HG03460 (cell line): Measurements from ENCODE around the gene ATAD3A.
"Not testable (repeated sequence)": the region's sequence is repeated elsewhere in the genome, so short reads cannot be mapped to it uniquely, and the experiment has no call there.

Source experiments
- ATAC-seq: cut with Tn5 transposase; IDR thresholded peaks from one replicate; pipeline ENCODE4 v1.9.1; 2021; ENCODE audit not compliant: unreplicated experiment

The ATAD3A gene

DNA sequence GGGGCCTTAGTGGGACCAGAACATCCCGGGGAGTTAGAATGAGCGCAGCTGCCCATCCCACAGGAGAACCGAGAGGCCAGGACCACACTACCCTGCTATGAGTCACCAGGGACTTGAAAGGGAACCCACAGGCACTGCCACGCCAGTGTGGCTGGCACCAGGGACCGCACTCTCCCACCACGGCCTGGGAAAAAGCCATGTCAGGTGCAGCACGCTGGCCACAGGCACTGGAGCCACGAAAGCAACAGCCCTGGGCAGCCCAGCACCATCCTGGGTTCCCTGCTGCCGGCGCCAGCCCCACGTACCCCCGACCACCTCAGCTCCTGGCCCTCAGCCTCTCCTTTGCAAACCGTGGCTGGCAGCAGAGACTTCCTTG, 42.6 kb downstream of the ATAD3A start:
- no peak for ATAC-seq

DNA sequence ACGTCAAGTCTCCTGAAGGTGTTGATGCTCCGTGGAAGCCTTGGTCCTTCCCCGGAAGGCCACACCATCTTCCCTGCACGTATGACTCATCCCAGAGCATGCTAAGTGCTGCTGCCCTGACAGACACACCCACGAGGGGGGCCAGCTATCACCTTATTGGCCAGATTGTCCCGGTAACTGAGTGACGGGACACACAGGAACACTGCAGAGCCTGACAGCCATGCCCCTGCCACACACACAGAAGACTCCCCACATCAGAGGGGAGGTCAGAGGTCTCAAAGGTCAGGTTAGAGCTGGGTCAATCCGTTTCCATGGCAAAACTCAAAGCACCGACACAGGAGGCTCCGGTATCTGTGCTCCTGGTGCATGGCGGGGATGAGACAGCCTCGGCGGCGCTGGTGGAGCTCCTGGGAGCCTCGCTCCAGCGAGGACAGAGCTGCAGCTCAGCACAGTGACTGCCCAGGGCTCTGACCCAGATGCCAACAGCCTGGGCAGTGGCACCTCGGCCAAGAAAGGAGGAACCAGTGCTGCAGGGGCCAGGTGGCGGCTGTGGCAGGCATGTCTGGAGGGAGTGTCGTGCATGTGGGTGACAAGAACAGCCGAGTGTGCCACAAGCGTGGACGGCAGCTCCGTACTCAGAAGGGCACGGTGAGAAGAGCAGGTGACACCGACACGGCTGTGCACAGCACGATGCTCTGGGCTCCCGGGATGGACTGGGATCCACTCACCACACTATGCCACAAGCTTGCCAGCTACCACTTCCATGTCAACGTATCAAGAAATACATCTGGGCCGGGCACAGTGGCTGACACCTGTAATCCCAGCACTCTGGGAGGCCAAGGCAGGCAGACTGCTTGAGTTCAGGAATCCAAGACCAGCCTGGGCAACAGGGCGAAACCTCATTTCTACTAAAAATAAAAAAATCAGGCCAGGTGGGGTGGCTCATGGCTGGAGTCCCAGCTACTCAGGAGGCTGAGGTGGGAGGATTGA, 43.3 kb downstream of the ATAD3A start:
- ATAC-seq, result no peak

GRCh38 chr1:1556505-1556904, 44.5 kb downstream of the ATAD3A start:
- no peak for ATAC-seq

DNA sequence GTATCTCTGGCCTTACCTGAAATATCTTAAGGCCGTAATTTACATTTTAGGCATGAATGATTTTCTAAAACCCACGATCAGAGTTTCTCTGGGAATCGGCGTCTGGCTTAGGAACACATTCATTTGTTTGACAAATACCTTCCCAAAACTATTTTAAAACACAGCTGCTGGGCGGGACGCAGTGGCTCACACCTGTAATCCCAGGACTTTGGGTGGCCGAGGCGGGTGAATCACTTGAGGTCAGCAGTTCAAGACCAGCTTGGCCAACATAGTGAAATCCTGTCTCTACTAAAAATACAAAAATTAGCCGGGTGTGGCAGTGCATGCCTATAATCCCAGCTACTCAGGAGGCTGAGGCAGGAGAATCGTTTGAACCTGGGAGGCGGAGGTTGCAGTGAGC, 45.0 kb downstream of the ATAD3A start:
- not testable (repeated sequence) for ATAC-seq

DNA sequence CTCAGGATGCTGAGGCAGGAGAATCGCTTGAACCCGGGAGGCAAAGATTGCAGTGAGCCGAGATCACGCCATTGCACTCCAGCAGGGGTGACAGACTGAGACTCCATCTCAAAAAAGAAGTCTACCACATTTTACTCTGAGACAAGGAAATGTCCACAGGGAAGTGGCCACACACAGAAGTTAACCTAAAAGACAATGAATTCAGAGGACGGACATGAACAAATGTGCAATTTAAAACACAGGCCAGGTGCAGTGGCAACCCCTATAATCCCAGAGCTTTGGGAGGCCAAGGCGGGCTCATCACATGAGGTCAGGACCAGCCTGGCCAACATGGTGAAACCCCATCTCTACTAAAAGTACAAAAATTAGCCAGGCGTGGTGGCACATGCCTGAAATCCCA, 45.7 kb downstream of the ATAD3A start:
- ATAC-seq, result not testable (repeated sequence)

DNA sequence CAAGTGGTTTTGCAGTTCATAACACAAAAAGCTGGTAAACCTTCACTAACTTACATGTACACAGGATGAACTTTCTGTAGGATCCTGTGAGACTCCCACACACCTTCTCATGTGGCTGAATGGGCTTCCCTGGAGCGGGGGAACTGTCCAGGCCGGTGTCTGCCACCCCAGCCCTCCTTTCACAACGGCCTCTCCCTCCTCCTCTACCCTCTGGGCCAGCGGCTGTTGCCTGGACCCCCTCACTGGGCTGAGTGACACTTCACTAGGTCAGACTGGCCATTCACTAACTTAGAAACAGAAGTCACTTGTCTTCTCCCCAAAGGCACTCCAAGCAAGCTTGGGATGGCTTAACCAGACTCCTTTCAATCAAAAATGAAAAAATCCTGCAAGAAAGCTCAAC, 46.6 kb downstream of the ATAD3A start:
- no peak for ATAC-seq

GRCh38 chr1:1559066-1559465, 47.1 kb downstream of the ATAD3A start:
- ATAC-seq, result no peak

DNA sequence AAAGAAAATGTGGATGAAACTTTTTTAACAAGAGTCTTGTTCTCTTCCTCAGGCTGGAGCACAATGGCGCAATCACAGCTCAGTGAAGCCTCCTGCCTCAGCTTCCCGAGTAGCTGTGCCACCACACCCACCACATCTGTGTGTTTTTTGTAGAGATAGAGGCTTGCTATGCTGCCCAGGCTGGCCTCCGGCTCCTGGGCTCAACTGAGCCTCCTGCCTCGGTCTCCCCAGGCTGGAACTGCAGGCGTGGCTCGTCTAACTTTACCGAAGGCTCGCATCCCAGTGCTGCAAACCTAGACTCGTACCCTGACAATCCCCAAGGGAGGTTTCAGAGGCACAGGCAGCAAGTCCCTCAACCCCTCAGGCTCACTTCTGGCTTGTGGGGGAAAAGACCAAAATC, 48.2 kb downstream of the ATAD3A start:
- no peak for ATAC-seq

GRCh38 chr1:1561801-1562470, 50.0 kb downstream of the ATAD3A start:
- no peak for ATAC-seq

- ATAC-seq, result no peak
Measured at GRCh38 chr1:1562556-1563195, 50.7 kb downstream of the ATAD3A start.

GRCh38 chr1:1563688-1564087, 51.7 kb downstream of the ATAD3A start:
- ATAC-seq, result no peak

DNA sequence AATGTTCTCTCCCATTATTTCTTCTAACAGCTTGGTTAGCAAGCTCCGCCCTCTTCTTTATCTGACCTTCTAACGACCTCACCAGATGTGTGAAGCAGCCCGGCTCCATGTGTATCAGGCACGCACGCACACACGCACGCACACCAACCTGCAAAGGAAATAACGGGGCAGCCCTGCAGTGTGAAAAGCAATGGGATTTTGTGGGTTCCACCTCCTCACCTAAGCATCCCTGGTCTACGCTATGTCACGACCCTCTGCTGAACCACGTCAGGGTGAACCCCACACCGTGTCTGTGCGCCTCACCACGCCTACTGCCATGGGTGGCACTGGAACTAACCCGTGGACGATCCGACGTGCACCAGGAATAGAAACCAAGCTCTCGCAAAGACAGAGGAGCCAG, 52.3 kb downstream of the ATAD3A start:
- no peak for ATAC-seq

DNA sequence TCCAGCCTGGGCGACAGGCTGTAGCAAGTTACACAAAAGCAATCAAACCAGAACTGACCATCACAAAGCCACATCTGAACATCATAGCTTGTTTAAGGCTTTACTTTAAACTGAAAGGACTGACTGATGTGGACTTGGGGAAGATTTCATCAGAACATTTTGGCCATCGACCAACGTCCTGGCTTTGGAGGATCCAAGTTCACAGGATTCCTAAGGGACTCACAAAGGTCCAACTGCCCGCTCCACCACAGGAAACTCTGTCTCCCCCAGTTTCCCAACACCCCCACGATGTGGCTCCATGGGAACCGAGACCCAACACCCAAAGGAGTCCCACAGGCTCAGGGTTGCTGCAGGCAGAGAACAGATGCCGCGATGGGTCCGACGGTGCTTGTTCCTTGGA, 53.4 kb downstream of the ATAD3A start:
- ATAC-seq, result no peak

- ATAC-seq, result no peak
Measured at GRCh38 chr1:1567152-1567875, 55.4 kb downstream of the ATAD3A start.

DNA sequence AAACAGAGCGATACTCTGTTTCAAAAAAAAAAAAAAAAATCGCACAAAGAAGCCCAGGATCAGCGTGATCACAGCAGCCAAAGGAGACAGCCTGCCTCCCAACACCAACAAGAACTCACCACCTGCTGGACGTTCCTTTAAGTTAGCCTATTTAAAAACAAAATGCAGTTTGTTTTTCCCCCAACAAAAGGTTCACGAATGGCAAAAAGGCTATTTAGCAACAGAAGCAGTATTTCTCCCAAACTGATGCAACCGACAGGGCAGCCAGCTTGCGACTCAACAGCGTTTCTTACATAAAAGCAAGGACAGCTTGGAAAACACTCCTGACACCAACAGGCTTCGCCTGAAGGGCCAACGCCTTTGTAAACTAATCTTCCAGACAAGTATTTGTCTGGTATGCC, 55.9 kb downstream of the ATAD3A start:
- ATAC-seq, result no peak

GRCh38 chr1:1569341-1569740, 57.4 kb downstream of the ATAD3A start:
- no peak for ATAC-seq

- ATAC-seq, result peak; percentile 62
Measured at GRCh38 chr1:1573843-1574720, 62.1 kb downstream of the ATAD3A start.

GRCh38 chr1:1574721-1575537, 63.0 kb downstream of the ATAD3A start, which contains the start of gene SSU72:
SSU72 (minus strand) TSS chr1:1574863; CDS start chr1:1574557, 306 bp downstream.
- ATAC-seq, result peak; percentile 69

DNA sequence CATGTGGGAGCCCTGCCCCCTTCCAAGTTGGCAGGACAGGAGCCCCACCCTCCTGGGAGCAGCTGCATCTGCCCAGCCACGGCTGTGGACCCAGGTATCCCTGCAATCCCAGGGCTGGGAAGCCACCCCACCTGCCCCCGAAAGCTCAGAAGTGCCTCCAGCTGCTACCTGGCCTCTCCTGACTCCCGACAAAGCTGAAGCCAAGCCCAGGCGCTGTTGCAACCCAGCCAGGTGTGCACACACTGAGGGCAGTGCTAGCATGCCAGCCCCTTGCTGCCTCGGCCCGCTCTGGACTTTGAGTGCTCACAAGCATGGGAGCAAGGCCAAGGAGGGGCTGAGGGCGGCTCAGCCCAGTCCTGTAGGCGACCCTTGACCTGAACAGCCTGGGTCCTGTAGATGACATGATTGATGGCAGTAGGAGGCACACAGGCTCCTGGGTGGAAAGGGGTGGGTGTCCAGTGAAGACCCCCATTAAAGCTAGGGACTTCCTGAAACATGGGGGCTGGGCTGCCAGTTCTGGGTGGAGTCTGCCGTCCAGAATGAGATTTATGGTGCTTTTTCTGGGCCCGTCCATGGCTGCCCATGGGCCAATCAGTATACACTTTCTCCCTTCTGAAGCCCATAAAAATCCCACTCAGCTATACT, 65.5 kb downstream of the ATAD3A start:
- ATAC-seq, result no peak
